Spleen (tissue), 7 donors: ENCODE data around the gene HSD17B12.

Experiments used
- CTCF ChIP-seq, 11 experiments: fragments of 200-600 bp in 7 of 11; fragments of 450-650 bp in 4 of 11; sonication (generic) in 4 of 11; IDR thresholded peaks in 8 of 11; conservative IDR thresholded peaks in 3 of 11; 1 replicate in 7 of 11; 2 replicates in 4 of 11; pipeline versions ENCODE4 v1.4.0 to v1.8.0; 2016 to 2021; ENCODE audit warnings: antibody characterized with exemption in 11 of 11, inconsistent platforms in 4 of 11, mild to moderate bottlenecking in 1 of 11
- POLR2A ChIP-seq, 3 donors: fragments of 450-650 bp; IDR thresholded peaks; one replicate each; pipeline ENCODE4 v1.5.1; 2017; ENCODE audit warnings: antibody characterized with exemption in 3 of 3, mild to moderate bottlenecking in 1 of 3
- POLR2AphosphoS5 ChIP-seq, 3 donors: sonication (generic); formaldehyde crosslinking; IDR thresholded peaks; one replicate each; pipeline ENCODE4 v1.5.1; 2017; ENCODE audit warnings: antibody characterized with exemption in 3 of 3
- donor health status: DM: no; HTN: no; CAD: no; lungs with moderate emphysema.
- donor health status: DM: no; HTN: no; CAD: no.
- donor health status: DM: no; HTN: no; CAD: no.

- TF ChIP-seq CTCF (IDR thresholded peaks at IDR 0.05 in 8 of 11, conservative IDR thresholded peaks at IDR 0.05 in 3 of 11) = no peak
- no peak for TF ChIP-seq POLR2A (IDR thresholded peaks at IDR 0.05)
- no peak for TF ChIP-seq POLR2AphosphoS5 (IDR thresholded peaks at IDR 0.05)
Observed at GRCh38 chr11:43751726-43752125, 71.2 kb downstream of the HSD17B12 start.
